GM11168 (cell line): ENCODE measurements around the gene SIRT7.

Experiments used
- in situ Hi-C: fragments of 300-500 bp; cut with MboI; formaldehyde crosslinking; loops from one replicate; pipeline ENCODE4 v1.12.0; 2022; ENCODE audit warnings: low sequenced_read_pairs; ENCODE audit not compliant: unreplicated experiment

Gene SIRT7

GRCh38 chr17:81891303-81891552, 26.7 kb downstream of the SIRT7 start:
- in situ Hi-C loops = no loop called here

GRCh38 chr17:81890447-81891302, 27.3 kb downstream of the SIRT7 start:
- in situ Hi-C loops = no loop called here

- in situ Hi-C loops = no loop called here
Measured at GRCh38 chr17:81889602-81890001, 28.4 kb downstream of the SIRT7 start.

DNA sequence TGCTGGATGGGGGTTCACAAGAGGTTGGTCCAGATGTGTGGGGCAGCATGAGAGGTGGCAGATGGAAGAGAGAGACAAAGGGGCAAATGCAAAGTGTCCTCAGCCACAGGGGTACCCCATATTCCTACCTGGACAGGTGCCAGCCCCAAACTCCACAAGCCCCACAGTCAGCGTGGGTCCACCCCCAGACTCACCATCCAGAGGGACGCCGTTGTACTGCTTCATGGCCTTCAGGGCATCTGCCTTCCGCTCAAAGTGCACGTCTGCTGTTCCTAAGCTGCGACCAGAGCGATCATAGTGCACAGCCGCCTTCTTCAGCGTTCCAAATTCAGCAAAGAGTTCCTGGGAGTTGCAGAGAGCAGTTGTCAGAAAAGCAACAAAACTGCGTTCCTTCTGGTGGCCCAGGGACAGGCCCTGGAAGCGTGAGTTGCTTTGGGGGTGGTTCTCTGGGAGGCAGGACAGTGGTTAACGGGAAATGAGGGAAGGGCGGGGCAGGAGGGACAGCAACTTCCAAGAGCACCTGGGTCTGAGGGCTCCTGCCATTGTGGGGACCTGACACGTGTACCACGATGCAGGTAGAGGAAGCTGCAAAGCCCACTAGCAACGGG, 28.9 kb downstream of the SIRT7 start:
- in situ Hi-C loops = no loop called here

DNA sequence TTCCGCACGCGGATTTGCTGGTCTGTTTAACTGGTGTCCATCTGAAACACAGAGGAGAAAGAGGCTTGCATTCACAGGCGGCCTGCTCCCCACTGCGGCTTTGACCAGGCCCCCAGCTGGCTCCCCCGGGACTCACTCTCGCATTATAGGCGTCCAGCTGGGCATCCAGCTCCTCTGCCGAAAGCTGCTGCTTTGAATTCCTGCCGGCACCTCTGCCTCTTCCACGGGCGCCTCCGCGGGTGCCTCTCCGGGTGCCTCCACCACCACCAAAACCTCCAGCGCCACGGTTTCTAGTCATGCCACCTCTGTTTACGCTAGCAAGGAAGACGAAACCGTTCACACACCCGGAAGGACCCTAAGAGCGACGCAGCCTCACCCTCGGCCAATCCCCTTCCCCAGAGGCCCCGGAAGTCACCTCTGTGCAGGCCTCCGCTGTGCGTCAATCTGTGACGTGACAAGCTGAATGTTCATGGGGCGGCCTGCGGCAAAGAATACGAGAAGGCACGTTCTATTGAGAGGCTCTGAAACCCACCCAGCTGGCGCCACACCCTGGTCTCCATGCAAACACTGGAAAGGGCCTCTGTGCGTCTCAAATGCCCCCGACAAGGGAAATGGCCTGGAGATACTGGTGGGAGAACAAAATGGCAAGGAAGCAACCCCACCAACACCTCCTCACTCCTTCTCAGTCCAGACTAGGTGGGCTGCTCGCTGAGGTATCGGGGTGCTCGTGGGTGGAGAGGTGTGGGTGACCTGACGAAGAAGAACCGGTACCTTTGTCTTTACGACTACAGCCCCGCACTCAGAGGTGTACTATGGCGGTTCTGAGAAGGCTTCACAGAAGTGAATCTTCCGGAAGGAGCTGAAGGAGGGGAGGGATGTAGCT, 29.6 kb downstream of the SIRT7 start:
- in situ Hi-C loops = no loop called here

- in situ Hi-C loops = no loop called here
Measured at GRCh38 chr17:81885869-81886548, 32.0 kb downstream of the SIRT7 start.

GRCh38 chr17:81885454-81885853, 32.5 kb downstream of the SIRT7 start:
- in situ Hi-C loops = no loop called here

DNA sequence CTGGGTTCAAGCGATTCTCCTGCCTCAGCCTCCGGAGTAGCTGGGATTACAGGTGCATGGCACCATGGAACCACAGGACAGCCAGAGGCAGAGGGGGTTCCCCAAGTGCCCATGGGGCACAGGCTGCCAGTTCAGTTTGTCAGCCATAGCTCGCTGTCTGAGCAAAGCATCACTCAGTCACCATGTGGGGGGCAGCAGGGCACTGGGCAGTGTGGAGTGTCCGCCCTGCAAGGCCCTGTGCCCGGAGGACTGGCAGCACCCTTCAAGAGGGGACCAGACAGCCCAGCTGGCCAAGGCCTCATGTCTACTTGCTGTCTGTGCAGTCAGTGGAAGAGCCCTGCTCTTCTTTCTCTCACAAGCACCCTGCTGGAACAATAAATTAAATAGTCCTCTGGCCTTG, 33.0 kb downstream of the SIRT7 start:
- in situ Hi-C loops = no loop called here

DNA sequence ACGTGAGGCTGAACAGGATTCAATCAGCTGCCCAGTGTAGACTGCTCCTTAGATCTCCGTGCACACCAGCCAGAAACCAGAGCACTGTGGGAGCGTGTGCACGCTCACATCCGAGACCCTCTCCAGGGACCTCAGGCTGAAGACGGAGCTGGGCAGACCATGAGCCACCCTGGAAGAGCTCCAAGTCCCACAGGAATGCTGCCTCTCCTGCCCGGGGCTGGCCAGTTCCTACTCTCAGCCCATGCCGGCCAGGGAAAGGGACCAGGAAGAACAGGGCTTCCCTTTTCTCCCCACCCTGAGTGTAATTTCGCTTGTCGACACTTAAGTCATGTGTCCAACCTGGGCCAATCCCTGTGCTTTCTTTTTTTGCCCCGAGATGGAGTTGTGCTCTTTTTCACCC, 33.5 kb downstream of the SIRT7 start:
- in situ Hi-C loops = no loop called here

DNA sequence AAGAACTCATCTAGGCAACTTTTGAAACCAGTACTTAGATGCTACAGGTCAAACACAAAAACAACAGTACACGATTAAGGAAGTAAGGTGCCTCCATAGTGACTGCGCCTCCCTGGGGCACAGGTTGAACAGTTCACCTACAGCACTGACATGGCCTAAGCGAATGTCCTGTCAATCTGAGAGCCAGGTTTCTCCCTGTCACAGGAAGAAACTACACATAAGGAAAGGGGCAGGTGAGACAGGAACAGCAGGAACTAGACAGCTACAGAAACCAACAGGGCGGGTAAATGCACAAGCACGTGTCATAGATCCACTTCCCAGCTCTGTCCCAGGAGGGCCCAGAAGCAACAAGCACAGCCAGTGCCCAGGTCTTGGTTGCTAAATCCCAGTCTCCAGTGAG, 38.9 kb downstream of the SIRT7 start:
- in situ Hi-C loops = no loop called here

DNA sequence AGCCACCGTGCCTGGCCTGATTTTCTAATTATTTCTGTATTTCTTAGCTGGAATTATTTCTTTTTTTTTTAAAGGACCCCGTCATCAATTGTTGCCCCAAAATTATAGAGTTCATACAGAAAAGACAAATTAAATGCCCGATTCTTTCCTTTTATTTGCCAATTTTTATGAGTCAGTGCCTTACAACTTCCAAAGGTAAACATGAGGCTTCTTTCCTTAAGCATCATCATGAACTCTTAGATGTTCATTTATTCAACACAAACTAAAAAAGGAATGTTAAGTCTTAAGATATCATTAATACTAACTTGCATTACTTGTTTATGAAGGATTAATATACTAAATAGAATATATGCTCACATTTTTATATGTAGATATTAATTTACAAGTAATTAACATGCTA, 39.7 kb downstream of the SIRT7 start:
- in situ Hi-C loops = no loop called here

DNA sequence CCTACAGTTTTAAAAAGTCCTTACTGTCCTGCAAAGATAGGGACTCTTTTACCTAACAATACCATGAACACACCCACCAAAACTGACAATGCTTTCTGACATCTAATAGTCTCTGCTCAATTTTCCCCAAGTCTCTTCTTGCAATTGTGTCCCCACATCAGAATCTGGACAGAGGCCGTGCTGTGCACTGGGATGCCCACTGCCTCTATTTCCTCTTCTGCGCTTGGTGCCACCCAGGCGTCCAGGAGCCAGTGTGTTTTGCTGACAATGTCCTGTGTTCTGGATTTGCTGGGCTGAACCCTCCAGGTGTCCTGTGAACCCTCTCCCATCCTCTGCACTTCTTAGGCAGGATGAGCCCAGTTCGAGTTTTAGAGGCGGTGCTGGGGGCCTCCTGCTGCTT, 40.4 kb downstream of the SIRT7 start:
- in situ Hi-C loops = no loop called here

DNA sequence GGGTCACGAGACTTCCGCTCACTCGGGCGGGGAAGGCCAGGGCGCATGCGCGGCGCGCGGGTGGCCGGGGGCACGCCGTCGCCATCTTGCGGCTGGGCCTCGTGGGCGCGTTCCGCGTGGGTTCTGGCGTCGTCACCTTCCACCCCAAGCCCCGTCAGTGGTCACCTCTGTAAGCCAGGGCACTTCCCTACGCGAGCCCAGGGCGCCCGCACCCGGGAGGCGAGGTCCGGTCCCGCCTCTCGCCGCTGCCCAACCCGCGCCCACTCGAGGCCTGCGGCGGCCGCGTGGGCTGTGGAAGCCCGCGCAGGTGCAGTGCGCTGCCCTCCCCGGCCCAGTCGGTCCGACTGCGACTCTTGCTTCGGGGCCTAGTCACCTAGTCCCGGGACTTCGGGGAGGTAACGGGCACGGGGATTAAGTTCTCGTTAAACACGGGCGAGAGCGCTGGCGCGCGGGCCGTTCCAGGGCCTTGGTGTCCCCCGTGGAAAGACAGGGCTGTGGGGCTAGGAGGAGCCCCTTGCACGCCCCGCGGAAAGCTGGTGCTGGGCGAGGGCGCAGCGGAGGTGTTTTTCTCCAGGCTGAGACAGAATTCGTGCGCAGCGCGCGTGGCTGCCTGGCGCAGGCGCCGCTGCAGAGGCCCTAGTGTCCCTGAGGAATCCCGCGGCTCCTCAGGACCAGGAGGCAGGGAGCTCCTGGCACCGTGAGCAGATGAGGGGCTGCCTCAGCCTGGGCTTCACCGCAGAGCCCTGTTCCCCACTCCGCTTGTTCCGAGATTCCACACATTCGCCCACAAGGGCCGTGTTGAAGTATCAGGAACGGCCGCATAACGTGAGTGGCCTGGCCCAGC, 46.4 kb downstream of the SIRT7 start:
- in situ Hi-C loops = no loop called here

- in situ Hi-C loops = no loop called here
Measured at GRCh38 chr17:81870981-81871386, 47.0 kb downstream of the SIRT7 start, which contains the start of gene ARHGDIA. Gene ARHGDIA (minus strand): TSS chr17:81871337. CDS start chr17:81869930, 1,407 bp downstream.

GRCh38 chr17:81870131-81870980, 47.6 kb downstream of the SIRT7 start:
- in situ Hi-C loops = no loop called here

GRCh38 chr17:81869221-81870130, 48.5 kb downstream of the SIRT7 start:
- in situ Hi-C loops = no loop called here

GRCh38 chr17:81868674-81869220, 49.2 kb downstream of the SIRT7 start:
- in situ Hi-C loops = no loop called here
